ENCODE data around the gene NTSR1. TPM values are rescaled to one million over a fixed set of nuclear protein-coding genes. Genes with fewer than 3 reads are reported as not detected.
"Not testable (repeated sequence)": the region's sequence is repeated elsewhere in the genome, so short reads cannot be mapped to it uniquely, and the experiment has no call there.

Gene NTSR1
- total RNA-seq, 2 donors from 2014 or later = 0.74 TPM; not detected in 1

DNA sequence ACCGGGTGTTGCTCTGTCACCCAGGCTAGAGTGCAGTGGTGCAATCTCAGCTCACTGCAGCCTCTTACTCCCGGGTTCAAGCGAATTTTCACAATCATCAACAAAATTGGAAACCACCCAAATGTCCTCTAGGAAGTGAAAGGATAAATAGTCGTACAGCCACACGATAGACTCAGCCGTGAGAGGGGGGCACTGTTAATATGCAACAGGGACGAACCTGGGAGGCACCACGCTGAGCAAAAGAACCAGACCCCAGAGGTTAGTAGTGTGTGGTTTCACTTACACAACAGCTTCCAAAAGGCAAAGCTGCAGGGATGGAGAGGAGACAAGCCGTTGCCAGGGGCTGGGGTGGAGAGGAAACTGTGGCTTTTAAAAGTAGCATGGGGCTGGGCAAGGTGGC, 30.1 kb upstream of the NTSR1 start:
- TF ChIP-seq POLR2AphosphoS5 (IDR thresholded peaks at IDR 0.05) (no peak), CTCF (IDR thresholded peaks at IDR 0.05) (no peak), POLR2A (IDR thresholded peaks at IDR 0.05) (no peak)
- Histone ChIP-seq H3K4me3 (no peak overlapping the region), H3K36me3 (no peaks in the 10 kb centered on the region), H3K9me3 (no peaks in the 10 kb centered on the region), H3K4me1 (replicated peaks) (no peaks in the 10 kb centered on the region), H3K27me3 (replicated peaks; ENCODE audit: insufficient read depth) (no peaks in the 10 kb centered on the region), H3K27ac (no peak overlapping the region)
- no peak for DNase-seq (ENCODE audit: low spot score)
- intact Hi-C loops (cut with DNase I) = loop anchor here (10.0 kb wide), 1 partner anchor 336 kb away; no protein-coding TSS in a partner anchor
- 33% methylated on average over 9 of the region's 9 CpGs for WGBS

- intact Hi-C loops (cut with DNase I) = loop anchor here (10.0 kb wide), 1 partner anchor 335 kb away; no protein-coding TSS in a partner anchor
- Histone ChIP-seq H3K4me3 (no peak overlapping the region), H3K27me3 (replicated peaks; ENCODE audit: insufficient read depth) (no peaks in the 10 kb centered on the region), H3K4me1 (replicated peaks) (no peaks in the 10 kb centered on the region), H3K9me3 (no peaks in the 10 kb centered on the region), H3K27ac (no peak overlapping the region), H3K36me3 (no peaks in the 10 kb centered on the region)
- 96% methylated on average over 11 of the region's 11 CpGs for WGBS
- TF ChIP-seq POLR2AphosphoS5 (IDR thresholded peaks at IDR 0.05) (no peak), CTCF (IDR thresholded peaks at IDR 0.05) (no peak), POLR2A (IDR thresholded peaks at IDR 0.05) (no peak)
- no peak for DNase-seq (ENCODE audit: low spot score)
Measured at GRCh38 chr20:62679978-62680589, 28.6 kb upstream of the NTSR1 start.

- no peak for DNase-seq (ENCODE audit: low spot score)
Measured at GRCh38 chr20:62682912-62683517, 25.6 kb upstream of the NTSR1 start.

DNA sequence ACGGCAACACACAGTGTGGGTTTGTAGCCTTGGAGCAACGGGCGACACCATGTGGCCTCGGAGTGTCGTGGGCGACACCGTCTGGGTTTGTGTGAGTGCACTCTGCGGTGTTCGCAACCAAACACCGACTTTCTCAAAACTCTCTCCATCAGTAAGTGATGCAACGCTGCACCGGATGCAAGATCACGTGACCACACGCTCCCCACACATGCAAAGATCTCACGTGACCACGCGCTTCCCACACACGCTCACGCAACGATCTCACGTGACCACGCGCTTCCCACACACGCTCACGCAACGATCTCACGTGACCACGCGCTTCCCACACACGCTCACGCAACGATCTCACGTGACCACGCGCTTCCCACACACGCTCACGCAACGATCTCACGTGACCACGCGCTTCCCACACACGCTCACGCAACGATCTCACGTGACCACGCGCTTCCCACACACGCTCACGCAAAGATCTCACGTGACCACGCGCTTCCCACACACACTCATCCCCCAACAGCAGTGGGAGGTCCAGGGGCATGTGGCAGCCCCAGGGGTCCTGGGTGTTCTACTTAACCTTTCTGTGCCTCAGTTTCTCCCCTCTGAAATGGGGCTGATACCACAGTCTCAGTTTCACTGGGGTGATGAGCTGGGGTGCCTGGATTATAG, 24.8 kb upstream of the NTSR1 start:
- intact Hi-C loops (cut with DNase I); H3K27ac ChIP-seq; DNase-seq (ENCODE audit: low spot score); H3K4me1 ChIP-seq (replicated peaks); H3K4me3 ChIP-seq; H3K36me3 ChIP-seq; H3K27me3 ChIP-seq (replicated peaks; ENCODE audit: insufficient read depth); H3K9me3 ChIP-seq: not testable (repeated sequence)
- 97% methylated on average over 36 of the region's 52 CpGs for WGBS

More at GRCh38 chr20:62682912-62683517, 25.6 kb upstream of the NTSR1 start:
- no peaks in the 10 kb centered on the region for H3K4me1 ChIP-seq (replicated peaks)
- H3K9me3 ChIP-seq = no peaks in the 10 kb centered on the region
- no peaks in the 10 kb centered on the region for H3K27me3 ChIP-seq (replicated peaks; ENCODE audit: insufficient read depth)
- TF ChIP-seq CTCF (IDR thresholded peaks at IDR 0.05) (no peak), POLR2A (IDR thresholded peaks at IDR 0.05) (no peak), POLR2AphosphoS5 (IDR thresholded peaks at IDR 0.05) (no peak)
- 87% methylated on average over 30 of the region's 30 CpGs for WGBS
- no peaks in the 10 kb centered on the region for H3K36me3 ChIP-seq
- H3K4me3 ChIP-seq = no peak overlapping the region
- H3K27ac ChIP-seq = no peak overlapping the region
- intact Hi-C loops (cut with DNase I) = no loop called here

DNA sequence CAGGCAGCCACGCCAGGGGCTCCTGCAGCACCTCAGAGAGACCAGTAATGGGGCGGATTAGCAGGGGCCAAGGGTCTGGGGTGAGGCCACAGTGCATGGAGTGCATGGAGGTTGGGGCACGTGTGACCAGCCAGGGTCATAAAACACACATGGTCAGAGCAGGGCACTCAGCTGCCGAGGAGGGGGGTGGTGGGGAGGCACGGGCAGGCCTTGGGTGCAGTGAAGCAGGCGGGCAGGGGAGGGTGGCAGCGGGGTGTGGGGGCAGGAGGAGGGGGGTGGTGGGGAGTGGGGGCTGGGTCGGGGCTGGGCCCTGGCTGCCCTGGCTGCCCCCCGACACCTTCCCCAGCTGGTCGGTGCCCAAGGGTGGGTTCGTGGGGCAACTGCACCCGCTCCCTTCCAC, 23.7 kb upstream of the NTSR1 start:
- Histone ChIP-seq H3K27me3 (replicated peaks; ENCODE audit: insufficient read depth) (no peaks in the 10 kb centered on the region), H3K4me1 (replicated peaks) (no peaks in the 10 kb centered on the region), H3K36me3 (no peaks in the 10 kb centered on the region), H3K27ac (no peak overlapping the region), H3K4me3 (no peak overlapping the region), H3K9me3 (no peaks in the 10 kb centered on the region)
- DNase-seq (ENCODE audit: low spot score) = no peak
- TF ChIP-seq CTCF (IDR thresholded peaks at IDR 0.05) = no peak
- no peak for TF ChIP-seq POLR2AphosphoS5 (IDR thresholded peaks at IDR 0.05)
- no peak for TF ChIP-seq POLR2A (IDR thresholded peaks at IDR 0.05)
- 65% methylated on average over 12 of the region's 12 CpGs for WGBS
- intact Hi-C loops (cut with DNase I) = loop anchor here (5.0 kb wide), 1 partner anchor 97 kb away; no protein-coding TSS in a partner anchor
